Activated naive CD8-positive, alpha-beta T cell treated with anti-CD3 and anti-CD28 coated beads, Interleukin-2, amount 50 U/mL, for 16 hours (primary cell): Measurements from ENCODE around the gene SNCB.

Experiments
- DNase-seq: peaks from one replicate; pipeline ENCODE4 v3.0.0-alpha.2; 2020; ENCODE audit warnings: low read depth, low spot score

SNCB gene

DNA sequence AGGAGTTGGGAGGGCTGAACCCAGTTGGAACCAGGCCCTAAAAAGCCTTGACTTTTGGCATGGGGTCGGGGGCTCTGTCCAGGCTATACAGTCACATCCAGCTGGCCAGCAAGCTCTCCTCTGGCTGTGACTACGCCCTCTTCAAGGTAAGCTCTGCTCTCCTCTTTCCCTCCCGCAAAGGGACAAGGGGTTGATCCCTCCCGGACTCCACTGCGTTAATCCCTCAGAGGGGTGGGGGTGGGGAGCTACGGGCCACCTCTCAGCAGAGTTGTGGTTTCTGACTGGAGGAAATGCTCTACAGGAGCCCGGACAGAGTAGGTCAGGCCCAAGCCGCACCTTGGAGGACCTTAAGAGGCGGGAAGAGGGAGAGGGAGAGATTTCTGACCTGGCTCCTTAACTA lies 14.0 kb upstream of the SNCB start:
- DNase-seq, result no peak

GRCh38 chr5:176643491-176644219 lies 13.3 kb upstream of the SNCB start:
- no peak for DNase-seq

GRCh38 chr5:176642675-176643490 lies 12.5 kb upstream of the SNCB start:
- DNase-seq, result no peak

DNA sequence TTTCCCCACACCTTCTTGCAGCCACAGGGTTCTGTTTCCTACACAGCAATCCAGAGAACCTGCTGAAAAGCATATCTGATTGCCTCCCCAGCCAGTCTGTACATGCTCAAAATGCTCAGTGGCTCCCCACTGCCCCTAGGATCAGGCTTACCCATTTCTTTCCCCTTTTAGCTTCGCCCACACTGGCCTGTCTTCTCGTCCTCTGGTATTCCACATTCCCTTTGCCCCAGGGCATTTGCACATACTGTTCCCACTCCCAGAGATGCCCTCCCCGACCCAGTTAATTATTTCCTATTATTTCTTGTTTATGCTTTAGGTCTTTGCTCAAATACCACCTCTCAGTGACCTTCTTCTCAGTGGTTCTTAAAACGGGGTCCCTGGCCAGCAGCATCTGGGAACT lies 10.3 kb upstream of the SNCB start:
- no peak for DNase-seq

DNA sequence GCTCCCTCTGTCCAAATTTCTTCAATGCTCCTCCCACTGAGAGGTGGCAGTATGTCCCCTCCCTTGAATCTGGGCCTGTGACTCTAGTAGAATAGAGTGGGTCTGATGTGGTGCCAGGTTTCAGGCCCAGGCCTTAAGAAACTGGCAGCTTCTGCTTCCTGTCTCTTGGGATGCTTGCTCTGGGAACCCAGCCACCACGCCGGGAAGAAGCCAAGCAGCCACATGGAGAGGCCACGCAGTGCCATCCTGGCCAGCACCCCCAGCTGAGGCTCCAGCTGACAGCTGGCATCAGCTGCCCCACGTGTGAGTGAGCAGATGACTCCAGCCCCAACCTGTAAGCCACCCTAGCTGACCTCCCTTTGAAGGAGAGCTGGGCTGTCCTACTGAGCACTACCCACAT lies 9.6 kb upstream of the SNCB start:
- no peak for DNase-seq

DNA sequence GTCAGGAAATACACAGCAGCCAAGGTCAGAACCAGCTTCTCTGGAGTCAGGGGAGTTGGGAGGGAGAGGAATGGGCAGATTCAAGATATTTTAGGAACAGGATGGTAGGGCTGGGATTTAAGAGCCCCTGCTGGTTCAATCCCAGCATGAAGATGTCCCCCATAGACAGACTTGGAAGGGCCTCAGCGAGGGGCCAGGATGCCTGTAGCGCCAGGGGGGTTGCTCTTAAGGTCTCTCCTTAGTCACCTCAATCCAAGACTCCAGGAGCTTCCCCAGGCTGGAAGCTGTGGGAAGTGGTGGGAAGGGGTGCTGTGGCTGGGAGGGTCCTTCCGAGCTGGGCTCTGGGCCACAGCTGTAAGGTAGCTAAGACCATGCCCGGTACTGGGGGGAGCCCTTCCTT lies 8.9 kb upstream of the SNCB start:
- no peak for DNase-seq

GRCh38 chr5:176638437-176638836 lies 8.1 kb upstream of the SNCB start:
- no peak for DNase-seq

DNA sequence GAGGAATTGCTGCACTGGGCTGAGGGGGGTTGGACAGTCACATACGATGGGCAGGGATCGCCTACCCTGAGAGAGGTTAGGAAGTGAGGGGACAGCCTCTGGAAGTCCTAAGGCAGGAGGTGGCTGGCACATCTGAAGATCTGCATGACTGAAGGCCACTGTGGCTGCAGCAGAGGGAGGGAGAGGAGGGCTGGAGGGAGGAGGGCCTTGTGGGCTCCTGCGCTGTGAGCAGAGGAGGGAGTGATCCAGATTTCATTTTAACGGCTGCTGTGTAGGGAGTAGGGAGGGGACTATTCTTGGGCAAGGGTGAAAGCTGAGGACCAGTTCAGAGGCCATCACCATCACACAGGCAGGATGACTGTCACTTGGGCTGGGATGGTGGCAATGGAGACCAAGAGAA lies 7.2 kb upstream of the SNCB start:
- no peak for DNase-seq

- no peak for DNase-seq
These were observed 6.1 kb upstream of the SNCB start for GRCh38 chr5:176636426-176636825.

GRCh38 chr5:176633598-176633997 lies 3.3 kb upstream of the SNCB start:
- DNase-seq, result no peak

DNA sequence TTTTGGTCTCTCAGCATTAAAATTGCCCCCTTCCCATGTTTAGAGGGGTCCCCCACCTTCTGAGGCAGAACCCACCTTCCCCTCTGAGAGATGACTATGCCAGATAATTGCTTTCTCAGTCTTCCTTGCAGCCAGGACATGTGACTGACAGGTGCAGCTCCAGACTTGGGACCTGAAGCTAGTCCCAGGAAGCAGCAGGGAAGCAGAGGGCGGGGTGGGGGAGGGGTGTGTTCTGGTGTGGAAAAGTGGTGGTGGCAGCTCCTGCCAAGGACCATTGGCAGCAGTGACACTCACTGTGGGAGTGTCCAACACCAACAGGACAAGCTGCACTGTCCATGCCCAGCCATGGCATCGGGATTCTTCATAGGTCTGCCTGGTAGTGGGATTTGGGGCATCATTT lies 2.4 kb upstream of the SNCB start:
- no peak for DNase-seq

- no peak for DNase-seq
These were observed 1.3 kb upstream of the SNCB start for GRCh38 chr5:176631383-176632200.

GRCh38 chr5:176630681-176631222 lies 418 bp upstream of the SNCB start:
- DNase-seq, result no peak

DNA sequence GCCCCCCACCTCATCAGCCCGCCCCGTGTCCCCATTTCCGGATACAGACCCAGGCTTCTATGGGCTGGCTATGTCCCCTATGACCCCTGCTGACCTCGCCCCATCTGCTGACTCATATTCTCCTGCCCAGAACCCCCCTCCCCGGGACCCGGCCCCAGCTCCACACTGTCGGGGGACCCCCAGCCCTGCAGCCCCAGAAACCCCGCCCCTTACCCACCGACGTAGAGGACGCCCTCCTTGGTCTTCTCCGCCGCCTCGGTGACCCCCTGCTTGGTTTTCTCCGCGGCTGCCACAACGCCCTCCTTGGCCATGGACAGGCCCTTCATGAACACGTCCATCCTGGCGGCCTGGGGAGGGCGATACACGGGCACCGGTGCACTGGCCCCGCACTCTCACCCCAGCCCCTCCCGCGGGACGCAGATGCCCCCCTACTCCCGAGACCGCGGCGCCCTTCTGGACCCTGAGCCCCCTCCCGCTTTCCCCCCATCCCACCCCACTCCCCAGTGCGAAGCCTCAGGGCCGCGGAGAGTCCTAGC lies 949 bp downstream of the SNCB start:
- DNase-seq, result no peak

GRCh38 chr5:176628406-176629228 lies 1.7 kb downstream of the SNCB start:
- no peak for DNase-seq

DNA sequence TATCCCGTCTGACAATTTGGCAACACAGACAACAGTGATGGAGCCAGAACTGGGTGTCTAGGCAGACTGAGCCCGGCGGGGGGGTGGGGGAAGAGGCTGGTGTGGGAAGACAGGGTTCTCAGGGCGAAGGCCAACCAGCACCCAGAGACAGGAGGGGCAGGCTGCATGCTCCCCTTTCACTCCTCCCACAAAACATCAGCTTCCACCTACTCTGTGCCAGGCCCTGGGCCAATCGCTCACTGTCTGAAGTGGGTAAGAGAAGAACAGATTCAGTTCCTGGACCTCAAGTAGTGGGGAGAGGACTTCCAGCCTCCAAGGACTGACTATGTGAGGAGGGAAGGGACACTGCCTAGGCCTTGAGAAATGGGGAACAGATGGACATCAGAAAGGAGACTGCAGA lies 2.8 kb downstream of the SNCB start:
- DNase-seq, result no peak

- DNase-seq, result no peak
These were observed 3.5 kb downstream of the SNCB start for GRCh38 chr5:176626876-176627236.

DNA sequence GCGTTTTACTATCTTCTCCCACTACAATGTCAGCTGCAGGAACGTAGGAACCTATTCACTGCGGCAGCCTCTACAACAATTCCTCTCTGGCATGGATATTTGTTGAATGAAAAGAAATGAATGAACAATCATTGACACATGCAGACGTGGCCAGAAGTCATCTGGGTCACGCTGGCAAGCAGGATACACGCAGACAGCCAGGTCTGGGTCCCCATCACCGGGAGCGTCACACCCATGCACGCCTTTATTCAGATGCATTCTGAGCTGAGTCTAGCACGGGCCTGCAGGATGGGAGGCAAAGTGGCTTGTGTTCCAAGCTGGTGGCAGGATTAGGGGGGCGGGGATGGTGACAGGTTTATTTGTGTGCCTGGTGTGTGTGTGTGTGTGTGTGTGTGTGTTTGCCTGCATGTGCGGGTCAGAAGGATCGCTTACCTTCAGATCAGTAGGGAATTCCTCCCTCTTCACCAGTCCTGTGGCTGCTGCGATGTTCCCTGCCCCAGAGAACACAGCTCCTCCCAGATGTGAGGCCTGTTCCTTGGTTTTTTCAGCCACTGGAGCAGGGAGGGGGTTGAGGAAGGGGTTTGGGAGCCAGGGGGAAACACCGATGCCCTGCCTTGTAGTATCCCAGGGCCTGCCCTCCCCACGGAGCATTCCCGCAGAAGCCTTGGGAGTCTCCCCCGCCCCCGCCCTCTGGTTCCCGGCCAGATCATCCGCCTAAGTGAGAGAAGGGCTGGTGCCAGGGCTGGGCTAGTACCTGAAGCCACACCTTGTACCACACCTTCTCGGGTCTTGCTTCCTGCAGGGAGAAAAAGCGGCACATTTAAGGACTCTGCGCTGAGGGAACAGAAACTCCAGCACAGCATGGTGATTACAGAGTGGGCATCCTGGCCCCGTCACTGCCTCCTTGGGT lies 4.1 kb downstream of the SNCB start:
- DNase-seq, result no peak

- DNase-seq, result no peak
These were observed 4.8 kb downstream of the SNCB start for GRCh38 chr5:176625512-176625911.

GRCh38 chr5:176624938-176625337 lies 5.4 kb downstream of the SNCB start:
- no peak for DNase-seq
